NCI-H2171 treated with DMSO at 0.1 percent for 48 hours (cell line): ENCODE results near the gene GBF1.

Experiments
- DNase-seq: peaks from one replicate; lab custom pipeline; 2025; lab: John Stamatoyannopoulos, UW

GBF1 gene

DNA sequence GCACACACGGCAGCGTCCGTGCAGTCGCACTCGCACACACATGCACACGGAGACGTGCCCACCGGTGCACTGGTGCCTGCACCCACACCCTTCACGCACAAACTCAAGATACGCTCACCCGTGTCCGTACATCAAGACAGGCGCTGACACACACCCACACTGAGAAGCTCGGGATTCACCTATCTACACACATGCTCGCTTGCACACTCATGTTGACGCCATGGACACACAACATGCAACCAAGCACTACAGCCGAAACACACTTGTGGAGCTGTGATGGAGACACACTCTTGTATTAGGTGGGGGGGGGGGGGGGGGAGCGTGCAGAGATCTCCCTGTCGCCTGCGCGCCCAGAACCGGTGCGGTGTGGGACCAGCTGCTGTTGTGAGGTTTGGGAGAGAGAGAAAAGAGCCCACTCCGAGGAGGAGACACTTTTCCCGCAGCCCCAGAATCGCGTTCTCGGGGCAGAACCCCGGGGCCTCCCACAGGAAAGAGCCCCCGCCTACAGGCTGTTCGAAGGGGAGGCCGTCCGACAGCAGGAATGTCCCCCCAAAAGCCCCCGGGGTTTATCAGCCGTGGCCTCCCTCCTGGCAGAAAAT, 149.6 kb downstream of the GBF1 start:
- DNase-seq: no peak

DNA sequence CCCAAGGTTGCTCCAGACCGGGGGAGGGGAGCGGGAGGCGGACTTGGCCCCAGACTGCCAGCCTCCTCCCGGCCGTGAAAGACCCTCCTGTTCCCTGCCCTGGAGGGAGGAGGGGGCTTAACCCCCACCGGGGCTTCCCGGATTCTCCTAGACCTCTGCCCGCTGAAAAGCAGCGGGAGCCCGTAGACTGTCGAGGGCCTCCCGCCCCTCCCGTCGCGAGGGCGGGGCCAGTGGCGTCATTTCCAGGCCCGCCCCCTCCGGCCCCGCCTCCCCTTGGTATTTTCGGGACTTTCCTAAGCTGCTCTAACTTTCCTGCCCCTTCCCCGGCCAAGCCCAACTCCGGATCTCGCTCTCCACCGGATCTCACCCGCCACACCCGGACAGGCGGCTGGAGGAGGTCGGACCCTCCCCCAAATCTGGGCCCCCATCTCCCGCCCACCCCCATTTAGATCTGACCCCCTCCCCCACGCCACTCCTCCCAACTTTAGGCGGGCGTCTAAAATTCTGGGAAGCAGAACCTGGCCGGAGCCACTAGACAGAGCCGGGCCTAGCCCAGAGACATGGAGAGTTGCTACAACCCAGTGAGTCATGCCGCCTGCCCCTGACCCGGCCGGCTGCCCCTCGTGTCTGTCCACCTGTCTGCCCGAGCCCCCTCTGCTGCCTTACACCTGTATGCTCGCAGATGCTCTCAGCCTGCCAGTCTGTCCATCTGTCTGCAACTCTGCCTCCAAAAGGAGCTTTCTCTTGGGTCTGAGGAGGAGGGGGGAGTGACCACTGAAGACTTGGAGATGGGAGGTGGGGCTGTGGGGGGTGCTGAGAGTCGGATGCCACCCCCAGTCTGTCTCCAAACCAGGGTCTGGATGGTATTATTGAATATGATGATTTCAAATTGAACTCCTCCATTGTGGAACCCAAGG, 150.3 kb downstream of the GBF1 start, which contains the start of gene NFKB2:
TSS of gene NFKB2 (plus strand) at position 306 of the 917 bp plus-strand sequence. CDS start at position 561, 255 bp downstream.
- peak; percentile 53 for DNase-seq

- no peak for DNase-seq
Measured at GRCh38 chr10:102396317-102396650, 151.0 kb downstream of the GBF1 start.

- DNase-seq: no peak
Measured at GRCh38 chr10:102396730-102397151, 151.4 kb downstream of the GBF1 start.

DNA sequence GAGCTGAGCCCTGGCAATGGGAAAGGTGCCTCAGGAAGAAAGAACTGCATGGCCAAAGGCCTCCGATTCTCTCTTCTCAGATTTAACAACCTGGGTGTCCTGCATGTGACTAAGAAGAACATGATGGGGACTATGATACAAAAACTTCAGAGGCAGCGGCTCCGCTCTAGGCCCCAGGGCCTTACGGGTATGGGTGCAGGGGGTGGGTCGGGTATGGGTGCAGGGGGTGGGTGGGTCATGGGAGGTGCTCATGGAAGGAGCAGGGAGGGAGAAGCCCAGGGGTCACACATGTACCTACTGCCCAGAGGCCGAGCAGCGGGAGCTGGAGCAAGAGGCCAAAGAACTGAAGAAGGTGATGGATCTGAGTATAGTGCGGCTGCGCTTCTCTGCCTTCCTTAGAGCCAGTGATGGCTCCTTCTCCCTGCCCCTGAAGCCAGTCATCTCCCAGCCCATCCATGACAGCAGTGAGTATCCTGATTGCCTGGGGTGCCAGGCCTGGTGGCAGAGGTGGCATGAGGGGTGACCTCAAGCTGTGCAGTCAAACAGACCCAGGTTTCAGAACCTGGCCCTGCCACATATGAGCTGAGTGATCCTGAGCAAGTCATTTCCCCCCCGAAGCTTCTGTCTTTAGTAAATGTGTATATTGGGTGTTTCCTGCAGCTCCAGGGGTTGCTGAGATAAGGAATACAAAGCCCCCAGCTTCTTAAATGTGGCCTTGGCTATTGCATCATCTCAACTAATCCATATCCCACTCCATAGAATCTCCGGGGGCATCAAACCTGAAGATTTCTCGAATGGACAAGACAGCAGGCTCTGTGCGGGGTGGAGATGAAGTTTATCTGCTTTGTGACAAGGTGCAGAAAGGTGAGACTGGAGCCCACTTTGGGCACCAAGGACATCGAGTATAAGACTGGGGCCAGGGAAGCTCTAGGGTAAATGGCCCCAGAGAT, 152.2 kb downstream of the GBF1 start:
- no peak for DNase-seq

DNA sequence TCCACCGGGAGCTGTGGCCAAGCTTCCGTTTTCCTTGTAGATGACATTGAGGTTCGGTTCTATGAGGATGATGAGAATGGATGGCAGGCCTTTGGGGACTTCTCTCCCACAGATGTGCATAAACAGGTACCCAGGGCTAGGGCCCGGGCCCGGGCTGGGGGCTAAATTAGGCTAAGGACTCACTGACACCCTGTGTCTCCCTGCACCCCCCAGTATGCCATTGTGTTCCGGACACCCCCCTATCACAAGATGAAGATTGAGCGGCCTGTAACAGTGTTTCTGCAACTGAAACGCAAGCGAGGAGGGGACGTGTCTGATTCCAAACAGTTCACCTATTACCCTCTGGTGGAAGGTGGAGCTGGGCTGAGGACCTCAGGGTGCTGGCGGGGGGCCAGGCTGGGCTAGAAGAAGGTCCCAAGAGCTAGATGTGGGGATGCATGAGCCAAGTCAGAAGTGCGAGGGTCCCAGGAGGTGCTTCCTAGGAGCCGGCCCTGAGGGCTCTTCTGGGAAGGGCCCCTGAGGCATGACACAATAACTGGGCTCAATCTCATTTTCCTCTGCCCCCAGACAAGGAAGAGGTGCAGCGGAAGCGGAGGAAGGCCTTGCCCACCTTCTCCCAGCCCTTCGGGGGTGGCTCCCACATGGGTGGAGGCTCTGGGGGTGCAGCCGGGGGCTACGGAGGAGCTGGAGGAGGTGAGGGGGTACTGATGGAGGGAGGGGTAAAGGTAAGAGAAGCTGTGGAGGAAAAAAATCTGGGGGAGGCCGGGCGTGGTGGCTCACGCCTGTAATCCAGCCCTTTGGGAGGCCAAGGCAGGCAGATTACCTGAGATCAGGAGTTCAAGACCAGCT, 153.1 kb downstream of the GBF1 start:
- no peak for DNase-seq

- DNase-seq: peak; percentile 77
Measured at GRCh38 chr10:102399217-102400021, 154.1 kb downstream of the GBF1 start.

DNA sequence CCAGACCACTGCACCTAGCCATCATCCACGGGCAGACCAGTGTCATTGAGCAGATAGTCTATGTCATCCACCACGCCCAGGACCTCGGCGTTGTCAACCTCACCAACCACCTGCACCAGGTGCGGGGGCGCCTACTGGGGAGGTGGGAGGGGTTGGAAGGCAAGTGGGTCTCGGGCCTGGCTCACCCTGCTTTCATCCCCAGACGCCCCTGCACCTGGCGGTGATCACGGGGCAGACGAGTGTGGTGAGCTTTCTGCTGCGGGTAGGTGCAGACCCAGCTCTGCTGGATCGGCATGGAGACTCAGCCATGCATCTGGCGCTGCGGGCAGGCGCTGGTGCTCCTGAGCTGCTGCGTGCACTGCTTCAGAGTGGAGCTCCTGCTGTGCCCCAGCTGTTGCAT, 154.7 kb downstream of the GBF1 start:
- DNase-seq: peak; percentile 63

- no peak for DNase-seq
Measured at GRCh38 chr10:102400598-102401341, 155.4 kb downstream of the GBF1 start.

DNA sequence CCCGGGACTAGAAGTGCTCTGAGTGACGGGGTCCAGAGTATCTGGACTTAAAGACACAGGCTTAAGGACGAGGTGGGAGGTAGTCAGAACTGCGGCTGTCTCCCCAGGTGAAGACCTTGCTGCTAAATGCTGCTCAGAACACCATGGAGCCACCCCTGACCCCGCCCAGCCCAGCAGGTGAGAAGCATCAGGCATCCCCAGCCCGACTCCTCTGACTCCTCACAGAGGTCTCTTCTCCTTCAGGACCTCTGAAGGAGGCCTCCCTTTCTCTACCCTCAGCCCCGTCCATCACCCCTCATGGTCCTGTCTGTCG, 156.0 kb downstream of the GBF1 start:
- DNase-seq: no peak

DNA sequence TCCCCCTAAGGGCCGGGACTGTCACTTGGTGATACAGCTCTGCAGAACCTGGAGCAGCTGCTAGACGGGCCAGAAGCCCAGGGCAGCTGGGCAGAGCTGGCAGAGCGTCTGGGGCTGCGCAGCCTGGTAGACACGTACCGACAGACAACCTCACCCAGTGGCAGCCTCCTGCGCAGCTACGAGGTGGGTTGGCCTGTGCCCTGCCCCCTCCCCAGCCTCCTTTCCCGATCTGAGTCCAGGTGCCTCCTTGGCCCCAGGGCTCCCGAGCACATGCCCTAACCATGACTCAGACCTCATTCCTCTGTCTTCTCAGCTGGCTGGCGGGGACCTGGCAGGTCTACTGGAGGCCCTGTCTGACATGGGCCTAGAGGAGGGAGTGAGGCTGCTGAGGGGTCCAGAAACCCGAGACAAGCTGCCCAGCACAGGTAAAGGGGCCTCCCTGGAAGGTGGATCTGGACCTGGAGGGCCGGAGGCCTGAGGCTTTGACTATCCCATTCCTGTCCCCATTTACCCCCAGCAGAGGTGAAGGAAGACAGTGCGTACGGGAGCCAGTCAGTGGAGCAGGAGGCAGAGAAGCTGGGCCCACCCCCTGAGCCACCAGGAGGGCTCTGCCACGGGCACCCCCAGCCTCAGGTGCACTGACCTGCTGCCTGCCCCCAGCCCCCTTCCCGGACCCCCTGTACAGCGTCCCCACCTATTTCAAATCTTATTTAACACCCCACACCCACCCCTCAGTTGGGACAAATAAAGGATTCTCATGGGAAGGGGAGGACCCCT, 156.6 kb downstream of the GBF1 start:
- no peak for DNase-seq

DNA sequence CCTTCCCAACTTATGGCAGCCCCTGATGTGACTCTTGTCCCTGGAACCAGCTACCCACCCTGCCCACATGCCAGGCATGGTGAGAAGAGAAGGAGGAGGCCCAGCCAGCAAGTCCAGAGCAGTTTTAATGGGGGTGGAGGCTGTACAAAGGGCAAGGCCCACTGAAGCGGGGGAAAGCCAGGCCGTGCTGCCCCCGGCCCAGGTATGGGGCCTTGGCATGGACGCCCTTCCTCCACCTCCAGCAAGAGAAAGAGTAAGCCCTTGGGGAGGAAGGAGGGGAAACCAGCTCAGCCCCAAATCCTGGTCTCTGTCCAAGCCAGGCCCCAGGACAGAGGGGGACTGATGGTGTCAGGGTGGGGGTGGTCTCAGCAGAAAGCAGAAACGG, 157.2 kb downstream of the GBF1 start:
- no peak for DNase-seq

DNA sequence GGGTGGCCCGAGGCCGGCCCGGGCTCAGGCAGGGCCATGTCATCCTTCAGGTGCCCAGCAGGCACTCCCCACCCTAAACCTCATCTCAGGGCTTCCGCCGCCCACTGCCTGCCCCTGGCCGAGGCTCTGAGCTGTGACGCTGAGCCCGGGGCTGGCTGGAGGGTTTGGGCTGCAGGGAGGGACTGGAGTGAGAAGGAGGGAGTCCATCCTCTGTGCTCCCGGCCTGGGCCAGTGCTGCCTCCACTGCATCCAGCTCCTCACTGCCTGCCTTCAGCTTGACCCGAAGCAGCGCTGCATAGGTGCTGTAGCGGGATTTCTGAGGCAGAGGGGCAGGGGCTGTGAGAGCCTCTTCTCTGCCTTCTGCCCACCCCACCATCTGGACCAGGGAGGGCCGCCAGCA, 157.8 kb downstream of the GBF1 start:
- DNase-seq: no peak

GRCh38 chr10:102404361-102405107, 159.2 kb downstream of the GBF1 start:
- DNase-seq: no peak

DNA sequence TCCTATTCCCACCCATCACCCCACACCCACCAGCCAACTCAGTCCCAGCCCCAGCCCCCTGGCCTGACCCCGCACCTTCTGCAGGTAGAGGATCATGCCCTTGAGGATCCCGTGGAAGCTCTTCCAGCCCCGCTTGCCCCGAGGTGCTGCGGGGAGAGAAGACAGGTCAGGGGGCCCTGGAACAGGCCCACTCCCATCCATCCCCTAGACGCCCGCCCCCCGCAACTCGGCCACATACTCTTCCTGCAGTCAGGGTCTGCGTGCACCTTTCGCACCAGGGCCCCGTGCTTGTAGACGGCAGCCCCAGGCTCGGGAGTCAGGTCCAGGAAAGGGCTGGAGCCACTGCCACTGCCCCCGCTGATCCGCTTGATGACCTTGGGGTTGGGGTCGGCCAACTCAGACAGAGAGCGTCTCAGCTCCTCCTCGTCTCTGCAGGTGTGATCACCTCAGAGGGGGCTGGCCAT, 159.8 kb downstream of the GBF1 start:
- DNase-seq: no peak

GRCh38 chr10:102405632-102406031, 160.3 kb downstream of the GBF1 start:
- no peak for DNase-seq

DNA sequence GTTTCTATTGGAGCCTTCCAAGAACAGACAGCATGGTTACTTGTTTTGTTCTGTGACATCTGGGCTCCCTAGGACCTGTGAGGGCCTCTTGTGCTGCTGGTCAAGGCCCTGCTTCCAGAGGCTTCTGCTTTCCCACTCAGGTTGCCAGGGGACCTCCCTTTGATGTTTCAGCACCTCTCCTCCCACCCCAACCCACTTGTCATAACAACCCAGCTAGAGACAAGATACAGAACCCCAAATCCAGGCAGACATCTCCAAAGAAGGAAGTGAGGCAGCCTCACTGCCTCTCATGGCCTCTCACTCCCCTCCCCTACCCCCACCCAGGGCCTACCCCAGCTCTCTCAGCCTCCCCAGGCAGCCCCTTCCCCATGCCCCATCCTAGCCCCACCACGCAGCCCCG, 161.5 kb downstream of the GBF1 start:
- DNase-seq: no peak

DNA sequence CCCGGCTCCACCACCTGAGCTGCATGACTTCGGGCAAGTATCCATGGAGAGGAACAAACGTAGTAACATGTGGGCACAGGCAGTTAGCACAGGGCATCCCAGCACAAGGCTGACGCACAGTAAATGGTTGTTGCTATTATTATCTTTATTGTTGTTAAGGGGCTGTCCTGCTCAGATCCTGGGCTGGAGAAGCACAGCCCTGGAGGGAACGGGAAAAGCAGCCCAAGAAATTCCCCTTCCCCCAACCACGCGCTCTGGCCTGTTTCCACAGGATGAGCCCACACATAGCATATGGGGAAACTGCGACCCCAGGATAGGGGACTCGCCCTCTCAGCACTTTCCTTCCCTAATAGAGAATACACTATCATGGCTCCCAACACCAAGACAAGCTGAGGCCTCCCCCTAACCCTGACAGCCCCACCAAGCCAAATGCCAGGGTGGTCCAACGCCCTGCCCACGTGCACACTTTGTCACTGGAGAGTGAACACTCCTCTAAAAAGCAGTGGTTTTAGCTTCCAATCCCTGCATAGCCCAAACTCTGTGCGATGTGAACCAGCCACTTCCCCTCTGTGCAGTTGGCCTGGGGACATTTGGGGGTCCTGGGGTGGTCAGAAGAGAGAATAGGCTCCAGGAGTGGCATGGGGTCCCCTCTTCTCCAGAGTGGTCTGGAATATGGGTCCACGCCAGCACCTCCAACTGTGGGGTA, 162.2 kb downstream of the GBF1 start:
- no peak for DNase-seq
